ENCODE results near the gene BRD4. TPM values are rescaled to one million over a fixed set of nuclear protein-coding genes. Genes with fewer than 3 reads are reported as not detected.
A peak's percentile ranks its signal among the peaks of the same experiment; 100 is the strongest.

BRD4 gene
- total RNA-seq, 1 experiment from 2014 or later, result 20.3 TPM

GRCh38 chr19:15266683-15267082 is 65.7 kb downstream of the BRD4 start:
- no peak for DNase-seq (ENCODE audit: low spot score)

- no peak for DNase-seq (ENCODE audit: low spot score)
Measured at GRCh38 chr19:15265850-15266248, 66.5 kb downstream of the BRD4 start.

- DNase-seq (ENCODE audit: low spot score), result no peak
Measured at GRCh38 chr19:15265214-15265849, 67.0 kb downstream of the BRD4 start.

- DNase-seq (ENCODE audit: low spot score), result no peak
Measured at GRCh38 chr19:15264933-15265206, 67.5 kb downstream of the BRD4 start.

GRCh38 chr19:15264061-15264932 is 68.0 kb downstream of the BRD4 start:
- DNase-seq (ENCODE audit: low spot score), result peak; percentile 56

GRCh38 chr19:15263361-15263985 is 68.9 kb downstream of the BRD4 start:
- DNase-seq (ENCODE audit: low spot score), result no peak

- DNase-seq (ENCODE audit: low spot score), result no peak
Measured at GRCh38 chr19:15262011-15262410, 70.3 kb downstream of the BRD4 start.

- DNase-seq (ENCODE audit: low spot score), result no peak
Measured at GRCh38 chr19:15260939-15261338, 71.4 kb downstream of the BRD4 start.

GRCh38 chr19:15259907-15260306 is 72.4 kb downstream of the BRD4 start:
- DNase-seq (ENCODE audit: low spot score), result no peak

GRCh38 chr19:15257782-15258181 is 74.6 kb downstream of the BRD4 start:
- no peak for DNase-seq (ENCODE audit: low spot score)

- DNase-seq (ENCODE audit: low spot score), result no peak
Measured at GRCh38 chr19:15256708-15257331, 75.5 kb downstream of the BRD4 start.

- DNase-seq (ENCODE audit: low spot score), result no peak
Measured at GRCh38 chr19:15255359-15255990, 76.9 kb downstream of the BRD4 start.

GRCh38 chr19:15254547-15254946 is 77.8 kb downstream of the BRD4 start:
- DNase-seq (ENCODE audit: low spot score), result no peak

GRCh38 chr19:15253513-15253912 is 78.8 kb downstream of the BRD4 start:
- DNase-seq (ENCODE audit: low spot score), result no peak

- no peak for DNase-seq (ENCODE audit: low spot score)
Measured at GRCh38 chr19:15253061-15253460, 79.3 kb downstream of the BRD4 start.

- DNase-seq (ENCODE audit: low spot score), result no peak
Measured at GRCh38 chr19:15252398-15253018, 79.8 kb downstream of the BRD4 start.

- DNase-seq (ENCODE audit: low spot score), result peak; percentile 23
Measured at GRCh38 chr19:15251749-15252397, 80.5 kb downstream of the BRD4 start.

- DNase-seq (ENCODE audit: low spot score), result no peak
Measured at GRCh38 chr19:15251010-15251748, 81.2 kb downstream of the BRD4 start.

GRCh38 chr19:15250640-15250993 is 81.7 kb downstream of the BRD4 start:
- DNase-seq (ENCODE audit: low spot score), result no peak

GRCh38 chr19:15249972-15250639 is 82.2 kb downstream of the BRD4 start:
- DNase-seq (ENCODE audit: low spot score), result peak; percentile 35

Data from HT-29 (cell line).